Activated naive CD8-positive, alpha-beta T cell treated with anti-CD3 and anti-CD28 coated beads for 36 hours (primary cell): ENCODE results near the gene TUSC2. TPM values are rescaled to one million over a fixed set of nuclear protein-coding genes. Genes with fewer than 3 reads are reported as not detected.
A peak's percentile ranks its signal among the peaks of the same experiment; 100 is the strongest.

Experiments
- DNase-seq: peaks from one replicate; pipeline ENCODE4 v3.0.0; 2021
- H3K27ac Mint-ChIP-seq: one replicate; pipeline ENCODE4 v1.8.0; 2022; ENCODE audit warnings: mild to moderate bottlenecking, moderate library complexity, mixed read lengths
- H3K27me3 Mint-ChIP-seq: one replicate; pipeline ENCODE4 v1.8.0; 2022; ENCODE audit warnings: mild to moderate bottlenecking, mixed read lengths
- H3K36me3 Mint-ChIP-seq: one replicate; pipeline ENCODE4 v1.8.0; 2021; ENCODE audit warnings: mild to moderate bottlenecking, mixed read lengths
- H3K4me1 Mint-ChIP-seq: one replicate; pipeline ENCODE4 v1.8.0; 2021; ENCODE audit warnings: mixed read lengths
- H3K4me3 Mint-ChIP-seq: one replicate; pipeline ENCODE4 v1.8.0; 2022; ENCODE audit warnings: mild to moderate bottlenecking, moderate library complexity, mixed read lengths
- H3K9me3 Mint-ChIP-seq: one replicate; pipeline ENCODE4 v1.8.0; 2022; ENCODE audit warnings: mixed read lengths
- total RNA-seq, 2 experiments: library from RNA; stranded (reverse); gene quantifications; one replicate each; pipeline ENCODE4 v1.2.3, GENCODE V29; 2021

TUSC2 gene
- total RNA-seq, 2 experiments from 2014 or later, result 26.8 to 29.1 TPM

DNA sequence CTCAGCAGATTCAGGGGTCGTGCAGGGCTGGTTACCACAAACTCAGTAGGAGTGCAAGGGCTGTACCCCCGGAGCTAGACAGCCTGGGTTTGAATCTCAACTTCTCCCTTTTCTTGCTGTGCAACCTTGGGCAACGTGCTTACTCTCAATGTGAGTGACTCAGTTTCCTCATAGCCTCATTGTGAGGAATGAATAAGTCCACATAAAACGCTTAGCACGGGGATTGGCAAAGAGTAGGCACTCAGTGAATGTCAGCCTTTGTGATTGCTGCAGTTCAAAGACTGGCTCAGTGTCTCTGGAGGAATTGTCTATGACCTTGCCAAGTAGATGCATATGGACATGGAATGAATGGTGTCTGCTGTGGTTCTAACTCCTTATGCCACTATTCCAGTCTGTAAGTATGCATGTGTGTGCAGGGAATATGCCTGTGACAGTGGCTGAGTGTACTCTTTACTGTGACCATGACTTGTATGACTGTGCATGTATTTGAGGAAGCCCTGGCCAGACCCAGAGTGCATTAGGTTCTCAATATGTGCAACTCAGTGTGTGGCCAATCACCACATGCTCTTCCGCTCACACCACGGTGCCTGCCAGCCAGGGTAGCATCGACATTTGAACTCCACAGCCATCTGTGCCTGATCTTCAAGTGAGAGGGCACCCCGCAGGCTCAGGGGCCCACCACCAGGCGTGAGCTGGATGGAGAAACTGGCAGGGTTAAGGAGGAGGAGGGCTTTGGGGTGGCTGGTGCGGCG is 27.9 kb downstream of the TUSC2 start:
- Mint-ChIP-seq H3K27ac (peak overlapping the region; percentile 98), H3K4me3 (peak overlapping the region; percentile 92), H3K36me3 (peaks cover 4% of the 10 kb centered on the region), H3K27me3 (no peaks in the 10 kb centered on the region), H3K9me3 (no peaks in the 10 kb centered on the region), H3K4me1 (peaks cover 23% of the 10 kb centered on the region)
- DNase-seq, result no peak

DNA sequence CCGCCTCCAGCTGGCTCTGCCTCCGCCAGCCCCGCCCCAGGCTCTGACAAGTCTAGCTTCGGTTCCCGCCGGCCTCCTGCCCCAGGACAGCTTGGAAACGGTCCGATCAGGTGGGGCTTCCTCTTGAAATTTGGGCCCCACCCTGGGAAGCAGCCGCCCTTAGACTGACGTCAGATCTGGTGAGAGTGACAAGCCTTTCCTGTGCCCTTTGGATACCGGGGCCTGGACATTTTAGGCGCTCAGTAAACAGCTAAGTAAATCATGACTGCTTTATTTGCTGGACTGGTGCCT is 28.4 kb downstream of the TUSC2 start:
- peak overlapping the region; percentile 92 for H3K4me3 Mint-ChIP-seq
- H3K9me3 Mint-ChIP-seq, result no peaks in the 10 kb centered on the region
- H3K27ac Mint-ChIP-seq, result peak overlapping the region; percentile 98
- peaks cover 19% of the 10 kb centered on the region for H3K4me1 Mint-ChIP-seq
- peaks cover 4% of the 10 kb centered on the region for H3K36me3 Mint-ChIP-seq
- no peak for DNase-seq
- H3K27me3 Mint-ChIP-seq, result no peaks in the 10 kb centered on the region

DNA sequence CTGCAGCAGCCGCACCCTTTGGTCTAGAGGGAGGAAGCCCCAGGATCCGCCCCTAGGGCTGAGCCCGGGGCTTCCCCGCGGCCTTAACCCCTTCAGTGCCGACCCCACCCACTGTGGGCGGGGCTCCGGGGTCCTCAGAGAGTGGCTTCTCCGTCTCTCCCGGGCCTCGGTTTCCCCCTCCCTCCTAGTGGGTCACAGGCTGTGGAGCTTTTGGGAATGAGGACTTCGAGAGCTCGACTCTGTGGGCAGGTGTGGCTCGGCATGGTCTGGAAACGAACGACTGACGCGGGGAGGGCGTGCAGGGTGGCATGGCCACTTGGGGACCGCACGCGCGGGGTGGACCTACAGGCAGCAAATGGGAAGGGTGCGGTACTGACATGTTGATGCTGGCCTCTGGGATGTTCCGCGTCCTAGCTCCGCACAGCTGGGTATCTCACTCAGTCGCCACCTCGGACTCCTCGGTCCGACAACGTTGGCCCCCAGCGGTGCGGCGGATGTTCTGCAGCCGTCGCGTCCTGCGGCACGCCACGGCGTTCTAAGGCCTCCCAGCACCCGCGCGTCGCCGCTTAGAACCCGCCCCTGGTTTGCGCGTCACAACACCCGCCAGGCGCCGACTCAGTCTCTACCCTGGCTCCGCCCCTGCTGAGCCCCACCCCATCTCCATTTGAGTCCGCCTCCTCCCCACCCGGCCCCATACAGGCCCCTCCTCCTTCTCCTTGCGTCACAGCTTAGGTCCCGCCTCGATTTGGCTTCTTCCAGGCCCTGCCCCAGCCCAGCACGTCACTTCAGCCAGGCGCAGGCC is 29.0 kb downstream of the TUSC2 start, which contains the start of the genes HYAL3 and NAA80:
Gene HYAL3 (minus strand): TSS at position 570 of the 802 bp plus-strand sequence. CDS start 3,803 bp downstream, outside the sequence.
Gene NAA80 (minus strand): TSS at position 570 of the 802 bp plus-strand sequence. CDS start 1,942 bp downstream, outside the sequence.
- no peaks in the 10 kb centered on the region for H3K27me3 Mint-ChIP-seq
- peak within 1 kb of the TSS; percentile 98 for H3K27ac Mint-ChIP-seq
- peaks cover 4% of the 10 kb centered on the region for H3K36me3 Mint-ChIP-seq
- peaks cover 17% of the 10 kb centered on the region for H3K4me1 Mint-ChIP-seq
- peak within 1 kb of the TSS; percentile 92 for H3K4me3 Mint-ChIP-seq
- H3K9me3 Mint-ChIP-seq, result no peaks in the 10 kb centered on the region
- peak; percentile 99 for DNase-seq

DNA sequence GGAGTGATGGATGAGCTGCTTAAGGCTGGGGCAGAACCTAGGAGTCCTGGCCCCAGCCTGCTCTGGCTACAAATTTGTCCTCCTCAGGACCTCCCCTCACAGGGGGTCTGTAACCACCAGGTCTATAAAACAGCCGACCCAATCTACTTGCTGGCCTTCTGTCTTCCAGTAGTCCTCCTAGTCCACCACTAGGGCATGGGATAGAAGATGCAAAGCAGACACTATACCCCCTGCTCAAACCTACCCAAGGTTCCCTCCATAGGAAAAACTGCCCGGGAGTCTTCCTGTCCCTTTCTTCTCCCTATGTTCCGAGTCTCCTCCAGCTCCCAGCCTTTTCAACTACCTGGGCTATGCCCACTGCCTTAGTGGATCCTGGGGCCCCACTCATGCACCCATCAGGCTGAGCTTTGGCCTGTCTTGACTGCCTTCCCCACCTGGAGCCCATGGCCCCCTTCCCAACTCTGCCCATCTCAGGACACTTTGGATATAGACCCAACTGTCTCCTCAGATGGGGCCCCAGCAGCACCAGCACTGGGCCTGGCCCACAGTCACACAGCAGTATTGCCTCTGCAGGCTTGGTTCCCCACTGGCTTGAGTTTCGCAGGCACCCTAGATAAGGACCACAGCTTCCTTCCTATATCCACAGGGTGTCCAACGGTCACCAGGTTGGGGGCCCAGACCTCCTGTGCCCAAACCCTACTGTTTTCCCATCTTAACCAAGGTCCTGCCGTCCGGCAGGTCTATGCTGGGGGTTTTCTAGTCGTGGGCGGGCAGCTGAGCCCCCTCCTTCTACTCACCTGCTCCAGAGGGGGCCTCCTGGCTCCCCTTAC is 29.9 kb downstream of the TUSC2 start:
- peaks cover 4% of the 10 kb centered on the region for H3K36me3 Mint-ChIP-seq
- no peaks in the 10 kb centered on the region for H3K27me3 Mint-ChIP-seq
- peak overlapping the region; percentile 92 for H3K4me3 Mint-ChIP-seq
- peaks cover 17% of the 10 kb centered on the region for H3K4me1 Mint-ChIP-seq
- H3K27ac Mint-ChIP-seq, result peak overlapping the region; percentile 98
- DNase-seq, result no peak
- no peaks in the 10 kb centered on the region for H3K9me3 Mint-ChIP-seq

DNA sequence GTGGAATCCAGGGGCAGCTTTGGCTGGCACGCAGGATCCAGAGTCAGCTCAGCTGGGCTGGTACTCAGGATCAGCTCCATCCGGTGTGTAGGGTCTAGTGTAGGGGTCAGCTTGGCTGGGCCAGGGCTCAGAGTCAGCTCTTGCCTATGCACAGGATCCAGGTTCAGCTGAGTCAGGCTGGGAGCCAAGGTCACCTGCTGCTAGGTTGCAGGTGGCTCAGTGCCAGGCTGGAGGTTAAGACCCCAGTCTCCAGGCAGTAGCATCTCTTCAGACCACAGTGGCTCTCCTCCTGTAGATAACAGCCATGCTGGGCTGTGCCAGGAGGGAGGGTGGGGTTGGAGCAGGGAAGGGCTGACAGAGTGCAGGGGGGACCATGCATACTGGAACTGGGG is 30.6 kb downstream of the TUSC2 start:
- H3K36me3 Mint-ChIP-seq, result peaks cover 4% of the 10 kb centered on the region
- H3K27ac Mint-ChIP-seq, result no peak overlapping the region
- peaks cover 23% of the 10 kb centered on the region for H3K4me1 Mint-ChIP-seq
- H3K9me3 Mint-ChIP-seq, result no peaks in the 10 kb centered on the region
- DNase-seq, result no peak
- H3K4me3 Mint-ChIP-seq, result no peak overlapping the region
- H3K27me3 Mint-ChIP-seq, result no peaks in the 10 kb centered on the region

DNA sequence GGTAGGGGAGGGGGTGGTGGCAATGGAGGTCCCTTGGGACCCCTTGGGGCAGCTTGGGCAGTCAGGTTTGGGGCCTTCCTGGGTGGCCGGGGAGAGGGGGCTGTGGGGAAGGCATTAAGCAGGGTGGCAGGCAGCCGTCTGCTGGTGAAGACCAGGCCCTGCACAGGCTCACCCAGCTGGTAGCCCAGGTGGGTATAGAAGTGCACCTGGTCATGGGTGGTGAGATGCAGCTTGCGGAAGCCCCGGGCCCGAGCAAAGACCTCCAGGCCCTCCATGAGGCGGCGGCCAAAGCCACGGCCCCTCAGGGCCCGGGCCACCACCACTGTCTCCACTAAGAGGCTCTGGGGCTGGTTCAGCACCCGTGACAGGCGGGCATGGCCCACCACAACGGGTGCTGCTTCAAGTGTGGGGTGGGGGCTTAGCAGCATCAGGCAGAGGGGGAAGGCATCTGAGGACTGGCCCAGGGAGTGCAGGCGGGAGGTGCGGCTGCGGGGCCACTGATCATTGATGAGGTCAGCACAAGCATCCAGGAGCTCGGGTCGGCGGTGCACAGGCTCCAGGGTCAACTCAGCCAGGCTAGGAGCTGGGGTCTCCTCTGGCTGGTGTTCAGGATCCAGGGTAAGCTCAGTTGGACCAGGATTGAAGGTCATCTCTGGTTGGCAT is 31.2 kb downstream of the TUSC2 start:
- Mint-ChIP-seq H3K36me3 (peaks cover 4% of the 10 kb centered on the region), H3K9me3 (no peaks in the 10 kb centered on the region), H3K4me3 (no peak overlapping the region), H3K4me1 (peaks cover 23% of the 10 kb centered on the region), H3K27ac (no peak overlapping the region), H3K27me3 (no peaks in the 10 kb centered on the region)
- DNase-seq, result no peak

DNA sequence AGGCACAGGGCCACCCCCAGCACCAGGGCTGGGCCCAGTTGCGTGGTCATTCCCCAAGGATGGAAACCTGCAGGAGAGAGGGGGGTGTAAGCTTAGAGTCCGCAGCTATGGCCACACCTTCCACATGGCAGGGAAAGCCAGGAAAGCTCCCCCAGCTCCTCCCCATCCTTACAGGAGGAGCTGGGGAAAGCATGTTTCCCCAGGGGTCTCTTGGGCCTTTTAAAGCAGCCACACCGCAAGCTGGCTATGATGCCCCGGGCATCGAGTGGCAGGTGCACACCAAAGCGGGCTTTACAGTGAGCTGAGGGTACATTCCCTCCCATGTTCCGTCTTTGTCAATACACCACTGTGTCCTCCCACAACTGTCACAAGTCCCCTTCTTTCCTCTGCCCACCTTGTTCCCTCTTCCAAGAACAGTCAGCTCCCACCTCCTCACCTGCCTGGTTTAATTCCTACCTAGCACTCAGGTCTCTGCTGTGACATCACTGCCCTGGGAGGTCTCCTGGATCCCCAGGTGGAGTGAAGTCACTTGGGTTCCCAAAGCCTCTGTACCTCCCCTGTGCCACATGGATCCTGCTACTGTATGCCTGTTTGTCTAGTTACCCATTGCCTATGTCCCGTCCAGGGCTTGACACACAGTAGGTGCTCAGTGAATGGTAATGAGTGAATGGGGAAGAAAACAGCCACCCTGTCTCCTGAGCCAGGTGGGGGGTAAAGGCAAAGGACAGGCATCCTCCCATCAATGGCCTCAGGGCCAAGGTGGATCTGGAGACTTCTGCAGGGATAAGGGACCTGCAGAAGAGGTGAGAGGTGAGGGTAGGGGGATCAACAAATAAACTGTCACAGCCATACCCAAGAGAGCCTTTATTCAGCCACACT is 32.2 kb downstream of the TUSC2 start:
- Mint-ChIP-seq H3K27me3 (no peaks in the 10 kb centered on the region), H3K4me1 (peaks cover 22% of the 10 kb centered on the region), H3K4me3 (no peak overlapping the region), H3K27ac (peak overlapping the region; percentile 26), H3K9me3 (no peaks in the 10 kb centered on the region), H3K36me3 (peaks cover 11% of the 10 kb centered on the region)
- no peak for DNase-seq

DNA sequence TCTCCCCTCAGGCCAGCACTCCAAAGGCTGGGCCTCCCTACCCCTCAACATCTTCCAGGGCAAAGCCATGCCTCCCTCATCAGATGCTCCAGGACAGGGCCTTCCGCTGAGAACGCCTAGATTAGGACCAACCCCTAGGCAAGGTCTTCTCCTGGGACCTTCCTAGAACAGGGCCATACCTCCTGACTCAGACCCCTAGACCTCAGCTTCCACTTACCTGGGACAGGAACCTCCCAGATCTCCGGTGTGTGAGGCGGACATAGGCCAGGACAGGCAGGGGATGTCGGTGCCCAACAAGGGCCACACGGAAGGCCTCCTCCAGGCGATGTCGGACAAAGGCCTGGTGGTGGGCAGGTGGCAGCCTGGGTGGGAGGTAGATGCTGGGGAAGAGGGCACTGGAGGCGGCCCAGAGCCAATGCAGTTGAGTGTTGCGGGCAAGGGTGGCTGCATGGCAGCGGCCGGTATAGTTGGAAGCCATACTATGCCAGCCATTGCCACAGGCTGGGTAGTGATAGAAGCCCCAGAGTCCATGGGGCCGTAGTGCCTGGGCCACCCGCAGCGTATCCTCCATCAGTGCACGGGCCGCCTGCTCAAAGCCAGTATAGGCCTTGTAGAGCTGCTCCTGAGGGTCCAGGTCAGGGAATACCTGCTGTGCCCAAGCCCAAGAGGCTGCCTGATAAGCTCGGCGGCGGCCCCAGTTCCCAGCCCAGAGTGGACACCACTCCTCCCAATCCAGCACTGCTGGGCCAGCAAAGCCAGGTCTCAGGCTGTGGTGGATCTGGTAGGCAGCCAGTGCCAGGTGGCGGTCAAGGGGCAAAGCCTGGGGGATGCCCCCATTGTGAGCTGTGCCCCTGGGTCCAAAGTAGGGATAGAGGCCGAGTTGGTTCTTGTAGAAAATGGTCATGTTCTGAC is 33.3 kb downstream of the TUSC2 start:
- Mint-ChIP-seq H3K27me3 (no peaks in the 10 kb centered on the region), H3K4me1 (peaks cover 14% of the 10 kb centered on the region), H3K36me3 (peaks cover 11% of the 10 kb centered on the region), H3K9me3 (no peaks in the 10 kb centered on the region), H3K4me3 (no peak overlapping the region), H3K27ac (no peak overlapping the region)
- DNase-seq, result no peak

DNA sequence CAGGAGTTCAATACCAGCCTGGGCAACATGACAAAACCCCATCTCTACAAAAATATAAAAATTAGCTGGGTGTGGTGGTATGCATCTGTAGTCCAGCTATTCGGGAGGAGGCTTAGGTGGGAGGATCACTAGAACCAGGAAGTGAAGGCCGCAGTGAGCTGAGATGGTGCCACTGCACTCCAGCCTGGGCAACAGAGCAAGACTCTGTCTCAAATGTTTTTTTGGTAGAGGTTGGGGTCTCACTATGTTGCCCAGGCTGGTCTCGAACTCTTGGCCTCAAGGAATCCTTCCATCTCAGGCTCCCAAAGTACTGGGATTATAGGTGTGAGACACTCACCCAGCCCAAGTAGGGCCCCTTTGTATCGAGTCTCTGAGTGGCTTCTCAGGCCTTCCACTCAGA is 33.9 kb downstream of the TUSC2 start:
- DNase-seq, result no peak
- Mint-ChIP-seq H3K9me3 (no peaks in the 10 kb centered on the region), H3K27me3 (no peaks in the 10 kb centered on the region), H3K4me3 (no peak overlapping the region), H3K27ac (no peak overlapping the region), H3K36me3 (peaks cover 11% of the 10 kb centered on the region), H3K4me1 (peaks cover 13% of the 10 kb centered on the region)

DNA sequence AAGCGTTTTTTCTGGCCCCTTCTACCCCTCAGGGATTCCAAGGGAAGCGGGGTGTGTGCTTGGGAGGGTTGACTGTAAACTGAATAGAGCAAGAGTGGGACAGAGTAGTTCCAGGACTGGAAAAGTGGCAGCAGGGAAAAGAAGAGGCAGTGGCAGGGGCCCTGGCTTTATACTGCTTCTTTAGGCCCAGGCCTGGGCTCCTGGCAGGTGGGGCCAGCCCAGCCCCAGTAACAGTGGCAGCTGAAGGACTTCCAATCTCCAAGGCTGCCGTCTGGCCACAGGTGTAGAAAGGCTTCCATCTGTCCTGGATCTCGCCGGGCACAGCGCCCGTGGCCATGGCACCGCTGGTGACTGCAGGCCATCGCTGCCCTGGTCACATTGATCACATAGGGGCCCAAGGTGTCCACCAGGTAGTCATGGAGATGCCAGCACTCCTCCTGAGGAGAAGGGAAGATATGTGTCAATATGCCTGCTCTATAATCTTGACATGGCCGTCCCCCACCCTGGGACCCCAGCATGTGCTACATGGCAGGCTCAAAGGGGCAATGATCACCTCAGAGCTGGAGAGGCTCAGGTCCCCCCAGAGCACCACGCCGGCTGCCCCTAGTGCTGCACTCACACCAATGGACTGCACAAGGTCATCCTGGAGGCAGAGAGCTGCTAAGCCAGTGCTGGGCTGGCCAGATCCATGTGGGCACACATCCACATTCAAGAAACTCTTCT is 34.8 kb downstream of the TUSC2 start:
- DNase-seq, result no peak
- Mint-ChIP-seq H3K27ac (peak overlapping the region; percentile 94), H3K36me3 (peaks cover 11% of the 10 kb centered on the region), H3K4me1 (peaks cover 13% of the 10 kb centered on the region), H3K9me3 (no peaks in the 10 kb centered on the region), H3K4me3 (peak overlapping the region; percentile 97), H3K27me3 (no peaks in the 10 kb centered on the region)

DNA sequence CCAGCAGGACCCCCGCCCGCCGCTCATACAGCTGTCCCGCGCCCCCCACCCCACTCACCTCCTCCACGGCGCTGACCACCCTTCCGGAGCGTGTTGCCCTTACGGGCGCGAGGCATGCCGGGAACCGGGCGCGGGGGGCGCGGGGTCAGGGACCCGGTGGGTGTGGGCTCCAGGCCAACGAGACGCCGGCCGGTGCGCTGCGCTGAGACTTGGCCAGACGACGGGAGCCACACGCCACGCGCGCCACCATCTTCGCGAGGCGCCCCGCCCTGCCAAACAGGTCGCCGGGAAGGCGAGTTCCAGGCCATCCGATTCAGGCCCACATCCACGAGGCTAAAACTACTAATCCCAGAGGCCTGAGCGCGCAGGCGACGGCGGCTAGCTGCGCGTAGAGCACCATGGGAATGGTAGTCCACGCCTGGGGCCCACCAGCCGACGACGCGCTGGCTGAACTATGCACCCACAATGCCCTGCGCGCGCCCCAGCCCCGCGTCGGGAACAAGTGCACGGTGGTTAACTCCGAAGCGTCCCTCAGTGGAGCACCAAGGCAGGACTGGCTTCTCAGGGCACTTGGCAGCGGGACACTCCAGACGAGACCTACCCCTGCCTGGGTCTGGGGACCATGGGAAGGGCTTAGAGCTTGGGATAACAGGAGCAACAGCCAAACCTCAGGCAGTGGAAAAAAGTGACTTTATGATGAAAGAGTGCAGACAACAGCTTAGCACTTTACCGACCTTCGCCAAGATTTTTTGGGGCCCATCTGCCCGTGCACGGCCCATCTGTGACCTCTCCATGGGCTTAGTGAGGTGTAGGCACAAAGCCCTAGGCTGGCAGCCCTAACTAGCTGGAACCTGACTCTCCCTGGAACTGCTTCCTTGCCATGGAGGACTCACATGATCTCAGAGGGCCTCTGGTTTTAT is 35.6 kb downstream of the TUSC2 start, which contains the start of gene IFRD2:
Gene IFRD2 (minus strand): TSS at position 271 of the 920 bp plus-strand sequence. CDS start 155 bp downstream, at position 116.
- H3K36me3 Mint-ChIP-seq, result peaks cover 12% of the 10 kb centered on the region
- peak; percentile 97 for DNase-seq
- H3K4me3 Mint-ChIP-seq, result peak within 1 kb of the TSS; percentile 97
- H3K4me1 Mint-ChIP-seq, result peaks cover 8% of the 10 kb centered on the region
- peak within 1 kb of the TSS; percentile 94 for H3K27ac Mint-ChIP-seq
- no peaks in the 10 kb centered on the region for H3K27me3 Mint-ChIP-seq
- no peaks in the 10 kb centered on the region for H3K9me3 Mint-ChIP-seq
